CD4-positive, alpha-beta T cell treated with Interleukin-2 at 100 ng/mL for 4 hours (primary cell): ENCODE data around the gene VSIG10L.

Source experiments
- DNase-seq: peaks from one replicate; pipeline ENCODE4 v3.0.0-alpha.2; 2020; ENCODE audit warnings: low spot score

The VSIG10L gene

GRCh38 chr19:51341976-51342580, at the start of gene VSIG10L:
Gene VSIG10L, minus strand, starts transcription at chr19:51342139. Its CDS starts 15 bp downstream, at chr19:51342124.
- no peak for DNase-seq

GRCh38 chr19:51391073-51391611, 49.2 kb upstream of the VSIG10L start:
- no peak for DNase-seq

- DNase-seq: no peak
These were observed 47.2 kb upstream of the VSIG10L start for GRCh38 chr19:51389143-51389542.

DNA sequence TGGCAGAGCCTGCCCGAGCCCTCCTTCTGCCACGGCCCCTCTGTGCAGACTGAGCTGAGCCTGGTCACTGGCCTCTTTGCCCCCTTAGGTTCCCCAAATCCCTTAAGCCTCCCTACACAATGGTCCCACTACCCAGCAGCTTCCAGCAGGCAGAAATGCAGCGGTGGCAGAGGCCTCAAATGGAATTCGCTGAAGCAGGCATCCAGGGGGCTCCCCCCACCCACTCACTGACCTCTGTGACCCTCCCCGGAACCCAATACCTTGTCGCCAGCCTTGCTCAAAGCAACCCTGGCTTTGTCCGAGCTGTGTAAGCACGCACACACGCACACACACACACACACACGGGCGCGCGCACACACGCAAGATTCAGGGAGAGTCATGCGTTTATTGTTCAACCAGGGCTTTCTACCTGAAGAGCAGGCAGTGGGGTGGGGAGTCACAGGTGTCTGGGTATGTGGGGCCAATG, 46.0 kb upstream of the VSIG10L start, which contains the start of gene LIM2:
Gene LIM2, minus strand, starts transcription at position 51 of the 466 bp plus-strand sequence. CDS start 531 bp downstream, outside the sequence.
- DNase-seq: no peak

GRCh38 chr19:51386882-51387520, 45.1 kb upstream of the VSIG10L start:
- no peak for DNase-seq

- no peak for DNase-seq
These were observed 40.1 kb upstream of the VSIG10L start for GRCh38 chr19:51382004-51382403.

DNA sequence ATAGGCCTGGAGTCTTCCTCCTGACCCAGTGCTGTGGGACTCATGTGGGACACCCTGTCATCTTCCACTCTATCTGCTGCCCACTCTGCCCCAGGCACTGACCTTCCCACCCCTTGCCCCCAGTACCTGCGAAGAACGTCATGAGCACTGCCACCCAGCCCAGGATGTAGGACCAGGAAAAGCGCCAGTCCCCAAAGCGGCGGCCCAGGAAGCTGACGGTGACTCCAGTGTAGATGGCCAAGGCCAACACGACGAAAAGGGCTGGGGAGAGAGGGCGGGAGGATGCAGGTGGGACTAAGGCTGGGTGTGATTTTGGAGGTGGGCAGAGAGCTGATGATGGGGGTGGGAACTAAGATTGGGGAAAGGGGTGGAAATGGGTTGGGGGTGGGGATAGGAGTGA, 38.4 kb upstream of the VSIG10L start:
- DNase-seq: no peak

DNA sequence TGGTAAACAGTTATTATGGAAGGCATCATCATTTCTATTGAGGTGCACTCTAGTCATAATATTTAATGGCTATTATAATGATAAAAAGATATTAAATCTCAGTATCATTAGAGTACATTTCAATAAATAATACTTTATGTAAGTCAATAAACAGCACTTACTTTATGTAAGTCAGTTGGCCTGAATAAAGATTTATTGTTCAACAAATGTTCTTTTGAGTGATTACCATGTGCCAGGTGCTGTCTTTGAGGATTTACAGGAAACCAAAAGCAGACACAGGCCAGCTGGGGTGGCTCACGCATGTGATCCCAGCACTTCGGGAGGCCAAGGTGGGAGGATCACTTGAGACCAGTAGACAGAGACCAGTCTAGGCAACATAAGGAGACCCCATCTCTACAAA, 35.5 kb upstream of the VSIG10L start:
- no peak for DNase-seq

GRCh38 chr19:51375504-51376221, 33.7 kb upstream of the VSIG10L start:
- peak; percentile 35 for DNase-seq

- DNase-seq: peak; percentile 92
These were observed 30.9 kb upstream of the VSIG10L start, which contains the start of gene NKG7 for GRCh38 chr19:51372649-51373504. Gene NKG7, minus strand, starts transcription at chr19:51372654. Its CDS starts 119 bp downstream, at chr19:51372535.

DNA sequence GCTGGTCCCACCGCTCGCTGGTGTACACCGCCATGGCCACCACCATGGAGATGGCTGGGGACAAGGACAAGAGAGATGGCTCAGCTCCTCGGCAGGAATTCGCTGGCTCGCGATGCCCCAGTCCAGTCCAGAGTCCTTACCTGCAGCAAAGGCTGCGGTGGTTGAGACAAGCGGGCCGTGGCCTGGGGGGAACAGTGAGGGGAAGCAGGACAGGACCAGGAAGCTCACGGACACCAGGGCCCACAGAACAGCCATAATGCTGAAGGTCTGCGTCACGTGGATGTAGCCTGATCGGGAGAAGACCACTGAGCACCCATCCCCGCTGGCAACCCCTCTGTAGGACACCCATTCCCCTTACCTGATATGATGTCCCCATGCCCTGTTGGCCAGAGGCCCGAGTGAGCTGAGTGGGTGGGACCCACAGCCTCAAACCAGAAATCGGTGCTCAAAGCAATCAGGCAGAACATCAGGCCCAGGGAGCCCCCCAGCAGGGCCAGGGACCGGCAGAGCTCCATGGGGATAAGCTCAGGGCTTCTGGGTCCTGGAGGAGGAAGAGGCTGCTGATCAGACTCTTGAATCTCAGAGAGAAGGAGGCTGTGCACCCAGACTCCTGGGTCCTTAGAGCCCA, 30.2 kb upstream of the VSIG10L start:
- no peak for DNase-seq

- no peak for DNase-seq
These were observed 29.3 kb upstream of the VSIG10L start for GRCh38 chr19:51371186-51371690.

- DNase-seq: no peak
These were observed 28.3 kb upstream of the VSIG10L start for GRCh38 chr19:51370230-51370629.

GRCh38 chr19:51368366-51369282, 26.7 kb upstream of the VSIG10L start, which contains the start of gene CLDND2:
Gene CLDND2, minus strand, starts transcription at chr19:51369003. Its CDS starts 426 bp downstream, at chr19:51368577.
- DNase-seq: peak; percentile 45

- DNase-seq: peak; percentile 98
These were observed 25.8 kb upstream of the VSIG10L start for GRCh38 chr19:51367565-51368365.

GRCh38 chr19:51367255-51367564, 25.3 kb upstream of the VSIG10L start:
- no peak for DNase-seq

DNA sequence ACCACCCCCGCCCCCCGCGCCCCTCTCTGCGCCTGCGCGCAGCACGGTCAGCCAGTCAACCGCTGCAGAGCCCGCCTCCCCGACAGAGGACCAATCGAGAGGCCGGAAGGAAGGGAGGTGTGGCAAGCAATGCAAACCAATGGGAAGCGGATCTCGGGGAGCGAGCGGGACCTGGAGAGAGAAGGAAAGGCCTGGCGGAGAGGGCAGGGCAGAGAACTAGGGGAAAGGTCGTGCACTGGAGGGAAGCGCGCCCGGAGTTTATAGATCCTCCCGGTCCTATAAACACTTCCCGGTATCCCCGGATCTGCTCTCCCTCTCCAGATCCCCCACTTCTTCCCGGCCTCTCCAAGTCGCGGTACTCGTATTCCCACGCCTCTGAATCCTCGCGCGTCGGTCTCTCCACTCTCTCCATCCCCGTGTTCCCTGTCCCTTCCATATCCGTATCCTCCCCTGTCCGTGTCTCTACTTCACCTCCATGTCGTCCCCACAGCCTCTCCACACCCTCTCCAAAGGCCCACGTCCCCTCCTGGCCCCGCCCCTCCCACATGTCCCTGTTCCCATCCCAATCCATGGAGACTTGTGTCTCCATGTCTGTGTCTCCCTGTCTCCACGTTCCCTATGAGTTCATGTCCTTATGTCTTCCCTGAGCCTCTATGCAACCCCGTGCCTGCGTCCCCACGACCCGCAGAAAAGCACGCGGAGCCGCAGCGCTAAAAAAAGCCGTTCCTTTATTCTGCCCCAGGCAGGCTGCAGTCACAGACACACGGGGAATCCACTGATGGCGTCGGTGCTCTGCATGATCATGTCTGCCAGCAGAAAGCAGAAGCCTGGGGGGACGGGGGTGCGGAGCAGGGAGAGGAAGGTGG, 24.7 kb upstream of the VSIG10L start:
- peak; percentile 94 for DNase-seq

DNA sequence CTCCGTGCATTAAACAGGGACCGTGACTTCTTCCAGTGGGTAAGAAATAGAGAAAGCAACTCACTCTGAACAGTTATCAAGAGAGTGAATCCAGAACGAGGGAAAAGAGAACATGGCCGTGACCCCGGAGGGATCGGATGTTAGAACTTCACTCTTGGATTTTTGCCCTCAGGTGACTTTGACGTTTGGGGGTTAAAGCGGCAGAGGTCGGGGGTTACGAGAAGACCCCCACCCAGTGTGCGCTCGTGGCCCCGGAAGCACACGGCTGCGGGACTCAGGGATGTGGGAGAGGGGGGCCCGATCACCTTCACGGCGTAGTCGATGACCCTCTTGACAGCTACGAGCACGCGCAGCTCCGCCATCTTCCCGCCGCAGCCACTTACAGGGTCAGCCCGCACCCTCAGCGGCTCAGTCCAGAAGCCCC, 24.0 kb upstream of the VSIG10L start, which contains the start of gene ETFB:
Gene ETFB, minus strand, starts transcription at position 424 of the 424 bp plus-strand sequence. Its CDS starts 62 bp downstream, at position 362.
- no peak for DNase-seq
